GM10266 (cell line): ENCODE results near the gene FAM25G.
"Not testable (repeated sequence)": the region's sequence is repeated elsewhere in the genome, so short reads cannot be mapped to it uniquely, and the experiment has no call there.

ENCODE experiments used
- DNase-seq: peaks from one replicate; pipeline ENCODE4 v3.0.0; 2012; ENCODE audit errors: extremely low spot score

FAM25G gene

DNA sequence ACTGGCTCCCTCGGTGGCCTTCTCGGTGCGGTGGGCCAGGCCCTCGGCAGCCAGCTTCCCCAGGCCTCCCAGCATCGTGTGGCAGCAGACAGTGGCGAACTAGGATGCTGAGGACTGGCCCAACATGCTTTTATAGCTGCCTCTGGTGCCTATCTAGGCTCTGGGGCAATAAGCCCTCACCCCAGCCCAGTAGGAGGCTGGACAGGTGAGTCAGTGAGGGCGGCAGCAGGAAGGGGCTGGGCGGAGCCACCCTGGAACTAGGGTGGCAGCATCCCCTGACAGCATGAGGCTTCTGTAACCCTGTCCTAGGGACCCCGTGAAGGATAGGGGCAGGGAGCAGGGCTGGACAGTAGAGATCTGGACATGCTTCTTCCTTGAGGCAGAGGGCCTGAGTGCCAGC lies at the start of gene FAM25G:
Gene FAM25G (minus strand): TSS at position 101 of the 400 bp plus-strand sequence. CDS start 26 bp downstream, at position 75.
- not testable (repeated sequence) for DNase-seq

DNA sequence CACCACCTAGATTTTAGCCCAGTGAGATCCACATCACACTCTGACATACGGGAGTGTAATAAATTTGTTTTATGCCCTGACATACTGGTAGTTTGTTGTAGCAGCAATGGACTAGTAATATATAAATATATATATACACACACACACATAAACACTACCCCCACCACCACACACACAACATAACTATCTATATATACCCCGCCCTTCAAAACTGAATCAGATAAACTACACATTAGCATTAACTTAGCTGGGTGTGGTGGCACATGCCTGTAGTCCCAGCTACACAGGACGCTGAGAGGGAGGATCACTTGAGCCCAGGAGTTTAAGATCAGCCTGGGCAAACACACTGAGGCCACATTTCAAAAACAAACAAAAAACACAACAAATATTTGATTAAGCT lies 44.9 kb upstream of the FAM25G start:
- DNase-seq = not testable (repeated sequence)

DNA sequence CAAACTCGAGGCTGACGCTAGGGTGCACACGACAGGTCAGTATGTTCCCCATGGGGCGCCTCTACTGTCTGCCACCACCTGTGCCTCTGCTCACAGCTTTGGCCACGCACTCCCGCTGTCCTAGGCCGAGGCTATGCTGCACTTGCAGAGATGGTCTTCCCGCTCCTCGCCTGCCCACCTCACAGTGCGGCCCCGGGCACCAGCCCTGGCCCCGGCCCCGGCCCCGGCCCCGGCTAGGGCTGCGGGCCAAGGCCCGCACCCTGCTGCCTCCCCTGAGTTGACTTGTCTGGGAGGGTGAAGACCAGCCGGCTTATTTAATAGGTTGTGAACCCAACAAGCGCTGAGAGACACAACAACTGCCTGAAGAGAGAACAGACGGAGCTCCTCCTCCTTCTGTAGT lies 32.0 kb upstream of the FAM25G start, which contains the start of gene AGAP9:
Gene AGAP9 (minus strand): TSS at position 164 of the 400 bp plus-strand sequence. CDS start 112 bp downstream, at position 52.
- not testable (repeated sequence) for DNase-seq

DNA sequence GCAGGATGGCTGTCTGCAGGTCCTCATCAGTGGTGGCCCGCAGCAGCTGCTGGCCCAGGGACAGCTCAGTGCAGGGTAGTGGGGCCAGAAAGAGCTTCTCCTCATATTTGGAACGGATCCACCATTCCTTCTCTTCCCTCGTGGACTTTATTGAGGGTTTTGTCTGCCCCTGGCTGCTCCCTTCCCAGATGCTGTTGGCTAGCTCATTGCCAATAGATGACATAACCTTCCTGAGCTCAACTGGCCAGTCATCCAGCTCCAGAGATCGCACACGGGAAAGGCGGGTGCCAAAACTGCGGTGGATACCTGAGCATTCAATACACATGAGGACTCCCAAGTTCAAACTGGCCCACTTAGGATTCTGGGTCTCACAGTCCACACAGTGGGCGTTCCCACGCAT lies 10.8 kb upstream of the FAM25G start:
- not testable (repeated sequence) for DNase-seq

DNA sequence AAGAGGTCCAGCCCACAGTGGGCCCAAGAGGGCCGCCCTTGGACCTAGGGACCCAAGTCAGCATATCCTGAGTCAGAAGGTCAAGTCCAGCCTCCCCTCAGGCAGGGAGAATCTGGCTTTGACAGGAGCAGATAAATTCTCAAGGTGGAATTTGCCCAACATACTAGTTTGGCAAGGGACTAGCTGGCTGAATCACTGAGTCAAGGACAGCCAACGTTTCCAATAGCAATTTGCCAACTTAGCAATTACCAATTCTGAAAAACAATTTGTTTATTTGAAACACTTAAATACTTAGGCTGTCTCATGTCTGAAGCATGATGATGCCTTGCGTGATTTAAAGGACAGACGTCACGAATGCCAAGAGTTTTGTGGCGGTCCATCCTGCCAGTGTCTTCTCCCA lies 2.7 kb upstream of the FAM25G start:
- DNase-seq = not testable (repeated sequence)

DNA sequence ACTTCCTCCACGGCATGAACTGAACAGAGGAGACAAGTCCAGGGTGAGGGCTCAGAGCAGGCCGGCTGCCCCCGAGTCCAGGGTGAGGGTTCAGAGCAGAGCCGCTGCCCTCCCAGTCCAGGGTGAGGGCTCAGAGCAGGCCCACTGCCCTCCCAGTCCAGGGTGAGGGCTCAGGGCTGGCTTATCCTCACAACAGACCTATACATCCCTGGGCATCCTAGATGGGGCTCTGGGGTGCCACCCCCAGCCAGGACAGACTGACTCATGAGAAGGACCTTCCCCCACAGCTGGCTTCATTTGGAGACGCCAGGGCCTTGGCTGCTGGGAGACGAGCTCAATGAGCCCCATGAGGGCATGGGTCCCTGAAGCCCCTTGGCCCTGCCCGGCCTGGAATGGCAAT lies 1.9 kb downstream of the FAM25G start:
- not testable (repeated sequence) for DNase-seq

DNA sequence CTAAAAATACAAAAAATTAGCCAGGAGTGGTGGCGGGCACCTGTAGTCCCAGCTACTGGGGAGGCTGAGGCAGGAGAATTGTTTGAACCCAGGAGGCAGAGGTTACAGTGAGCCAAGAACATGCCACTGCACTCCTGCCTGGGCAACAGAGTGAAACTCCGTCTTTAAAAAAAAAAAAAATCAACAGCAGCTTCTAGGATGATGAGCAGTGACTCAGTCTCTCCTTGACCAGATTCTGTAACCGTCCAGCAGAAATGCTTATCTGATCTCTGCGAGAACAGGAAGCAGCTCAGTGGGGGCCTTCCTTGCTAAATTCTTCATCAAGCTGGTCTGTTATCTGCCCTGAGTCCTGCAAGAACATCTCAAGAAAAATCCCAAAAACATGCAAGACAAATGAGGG lies 5.6 kb downstream of the FAM25G start:
- not testable (repeated sequence) for DNase-seq

DNA sequence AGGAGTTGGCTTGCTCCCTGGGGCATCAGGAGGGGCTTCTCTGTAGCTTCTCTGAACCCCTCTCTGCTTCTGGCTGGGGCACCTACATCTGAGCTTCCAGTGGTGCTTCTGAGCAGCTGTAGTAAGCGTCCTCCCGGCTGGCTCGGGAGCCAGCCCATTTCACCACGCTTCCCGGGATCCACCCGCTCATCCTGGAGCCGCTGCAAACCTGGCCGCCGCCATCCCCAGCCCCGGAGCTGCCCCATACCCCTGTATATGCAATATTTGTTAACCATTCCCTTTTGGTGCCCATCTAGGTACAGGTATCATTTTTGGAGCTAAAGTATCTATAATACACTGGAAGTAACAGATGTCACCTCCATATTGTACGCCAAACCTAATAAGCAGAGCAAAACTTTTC lies 6.7 kb downstream of the FAM25G start:
- DNase-seq = not testable (repeated sequence)

DNA sequence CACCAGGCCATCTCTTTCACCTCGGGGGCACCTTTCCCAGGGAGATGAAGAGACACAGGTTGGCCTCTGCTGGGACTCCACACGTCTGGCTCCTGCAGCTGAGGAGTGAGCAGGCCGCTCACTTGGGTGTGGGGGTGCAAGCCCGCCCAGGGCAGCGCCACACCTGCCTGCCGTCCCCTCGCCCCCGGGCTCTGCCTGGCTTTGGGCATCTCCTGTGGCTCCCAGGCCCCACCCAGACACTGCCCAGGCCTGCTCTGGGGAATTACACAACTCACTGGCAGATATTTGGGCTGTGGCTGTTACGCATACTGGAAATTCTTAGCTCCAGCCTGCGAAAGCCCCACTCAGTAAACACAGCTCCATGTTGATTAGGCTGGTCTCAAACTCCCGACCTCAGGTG lies 7.6 kb downstream of the FAM25G start, which contains the start of gene ANXA8:
Gene ANXA8 (minus strand): TSS at position 193 of the 400 bp plus-strand sequence. CDS start 182 bp downstream, at position 11.
- not testable (repeated sequence) for DNase-seq

DNA sequence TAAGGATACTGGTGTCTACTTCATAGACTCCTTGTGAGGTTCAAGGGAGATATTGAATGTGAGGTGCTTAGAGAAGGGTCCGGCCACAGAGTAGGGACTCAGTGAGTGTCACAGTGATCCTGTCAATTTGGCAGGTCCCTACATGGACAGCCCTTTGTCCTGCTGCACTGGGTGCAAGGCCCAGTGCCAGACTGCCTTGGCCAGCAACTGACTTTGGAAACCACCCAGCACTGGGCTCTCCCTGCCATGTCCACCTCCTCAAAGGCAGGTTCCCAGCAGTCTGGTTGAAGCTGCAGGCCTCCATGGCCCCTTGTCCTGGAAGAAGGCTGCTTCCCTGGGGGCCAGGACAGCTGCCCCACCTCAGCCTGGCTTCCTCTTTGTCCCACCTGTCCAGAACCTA lies 9.1 kb downstream of the FAM25G start:
- DNase-seq = not testable (repeated sequence)

DNA sequence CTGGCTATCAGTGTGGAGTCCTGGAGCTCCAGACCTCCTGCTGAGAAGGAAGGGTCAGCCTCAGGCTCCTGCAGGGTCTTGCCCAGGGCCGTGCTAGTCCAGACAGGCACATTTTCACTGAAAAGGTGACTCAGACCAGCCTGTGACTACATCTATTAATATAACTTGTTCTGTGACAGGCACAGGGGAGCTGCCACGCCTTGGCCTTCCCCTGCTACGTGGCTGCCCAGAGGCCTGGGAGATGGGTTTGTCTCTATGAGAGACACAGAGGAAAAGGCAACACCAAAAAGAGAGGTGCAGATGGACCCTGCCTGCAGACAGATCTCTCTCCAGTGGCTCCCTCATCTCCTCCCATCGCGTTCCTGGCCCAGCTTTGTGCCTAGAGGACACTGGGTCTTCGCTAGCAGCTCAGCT lies 9.7 kb downstream of the FAM25G start:
- DNase-seq = not testable (repeated sequence)

DNA sequence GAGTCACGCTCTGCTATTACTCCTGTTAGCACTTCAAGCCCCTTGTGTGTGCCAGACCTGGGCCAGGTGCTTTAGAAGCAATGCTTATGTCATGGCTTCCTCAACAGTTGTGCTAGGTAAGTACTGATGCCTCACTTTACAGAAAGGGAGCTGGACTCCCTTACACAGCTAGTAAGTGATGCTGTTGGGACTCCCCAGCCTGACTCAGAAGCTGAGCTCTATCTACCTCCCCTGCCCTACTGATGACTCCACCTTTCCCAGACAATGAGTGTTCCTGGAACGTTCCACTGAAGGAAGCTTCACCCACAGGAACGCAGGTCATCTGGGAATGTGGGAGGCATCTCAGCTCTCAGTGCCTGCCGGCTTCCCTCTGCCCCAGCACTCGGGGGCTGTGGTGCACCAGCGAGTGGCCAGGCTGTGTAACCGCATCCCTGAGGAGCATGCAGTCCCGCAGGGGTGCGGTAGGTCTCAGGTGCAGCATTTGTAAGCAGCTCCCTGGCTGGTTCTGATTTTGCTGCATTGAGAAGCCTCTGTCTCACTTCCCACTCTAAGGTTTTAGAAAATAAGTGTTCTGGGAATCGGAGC lies 10.2 kb downstream of the FAM25G start:
- DNase-seq = not testable (repeated sequence)

DNA sequence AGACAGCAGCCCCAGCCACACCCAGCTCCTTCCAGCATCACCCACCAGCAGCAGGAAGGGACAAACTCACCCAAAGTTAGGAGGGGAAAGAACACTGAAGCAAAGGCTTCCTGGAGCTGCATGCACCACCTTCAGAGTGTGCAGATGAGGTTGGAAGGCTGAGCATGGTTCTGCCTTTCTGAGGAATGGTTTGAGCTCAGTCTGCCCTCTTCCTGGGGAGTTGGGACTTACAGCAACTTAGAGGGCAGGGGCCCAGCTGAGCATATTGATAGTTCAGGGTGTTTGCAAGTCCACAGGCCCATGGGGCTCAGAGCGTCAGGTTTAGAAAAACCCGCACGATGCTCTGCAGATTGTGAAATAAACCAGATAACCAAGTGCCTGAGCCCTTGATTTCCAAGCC lies 11.4 kb downstream of the FAM25G start:
- DNase-seq = not testable (repeated sequence)

DNA sequence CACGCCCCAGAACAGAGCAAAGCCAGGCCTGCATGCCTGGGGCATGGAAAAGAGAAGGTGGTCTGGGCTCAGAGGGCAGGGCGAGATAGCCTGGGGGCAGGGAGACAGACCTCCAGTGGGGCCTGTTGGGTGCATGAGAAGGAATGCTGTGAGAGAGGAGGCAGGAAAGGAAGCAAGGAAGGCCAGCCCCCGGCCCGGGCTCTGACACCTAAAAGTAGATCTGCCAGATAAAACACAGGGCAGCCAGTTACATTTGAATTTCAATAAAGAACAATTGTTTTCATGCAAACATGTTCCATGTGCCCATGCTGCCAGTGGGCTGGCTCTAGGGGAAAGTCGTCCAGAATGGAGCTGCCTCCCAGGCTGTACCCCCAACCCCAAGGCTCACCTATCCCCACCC lies 13.4 kb downstream of the FAM25G start:
- not testable (repeated sequence) for DNase-seq

DNA sequence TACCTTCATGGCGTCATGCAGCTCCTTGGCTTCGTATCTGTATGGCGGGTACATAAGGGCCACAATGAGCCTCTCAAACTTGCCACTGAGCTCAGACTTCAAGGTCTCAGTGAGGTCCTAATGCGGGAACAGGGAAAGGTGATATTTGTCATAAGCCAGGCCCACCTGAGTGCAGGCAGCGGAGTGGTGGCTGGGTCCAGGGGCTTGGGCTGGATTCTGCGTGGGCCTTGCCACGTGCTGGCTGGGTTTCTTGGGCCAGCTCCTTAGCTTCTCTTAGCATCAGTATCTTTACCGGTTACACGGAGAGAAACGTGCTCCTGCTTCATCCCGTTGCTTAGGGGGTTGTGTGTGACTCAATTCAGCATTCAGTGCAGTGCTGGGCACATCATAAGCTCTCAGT lies 14.4 kb downstream of the FAM25G start:
- DNase-seq = not testable (repeated sequence)

DNA sequence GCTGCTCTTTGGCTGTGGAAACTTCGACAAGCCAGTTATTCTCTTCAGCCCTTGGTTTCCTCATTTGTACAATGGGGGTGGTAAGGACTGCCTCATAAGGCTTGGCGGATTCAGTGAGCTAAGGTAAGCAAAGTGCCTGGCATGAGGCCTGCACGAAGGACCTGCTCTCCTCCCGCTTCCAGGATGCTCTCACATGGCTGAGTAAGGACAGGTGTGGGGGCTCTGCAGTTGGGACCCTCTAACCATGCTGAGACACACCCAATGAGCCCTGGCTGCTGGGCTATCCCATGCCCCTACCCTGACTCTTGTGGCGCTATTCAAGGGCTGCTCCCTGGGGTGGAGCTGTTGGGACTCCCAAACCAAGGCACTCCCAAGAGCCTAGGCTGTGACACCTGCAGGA lies 16.4 kb downstream of the FAM25G start:
- DNase-seq = not testable (repeated sequence)

DNA sequence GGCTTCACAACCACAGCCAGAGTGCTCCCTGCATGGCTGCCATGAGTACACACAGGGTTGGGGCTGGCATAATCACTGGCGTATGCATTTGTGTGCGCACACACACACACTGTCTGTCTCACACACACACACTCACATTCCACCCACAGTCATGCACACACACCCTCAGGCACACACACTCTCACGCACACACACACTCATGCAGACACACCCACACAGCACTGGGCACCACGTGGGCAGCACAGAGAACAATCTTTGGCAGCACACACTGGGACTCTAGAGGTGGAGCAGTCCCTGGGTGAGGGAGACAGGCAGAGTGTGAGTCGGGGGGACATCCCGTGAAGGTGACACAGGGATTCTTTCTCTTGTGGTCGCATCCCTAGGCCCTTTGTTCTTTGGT lies 18.0 kb downstream of the FAM25G start:
- not testable (repeated sequence) for DNase-seq

DNA sequence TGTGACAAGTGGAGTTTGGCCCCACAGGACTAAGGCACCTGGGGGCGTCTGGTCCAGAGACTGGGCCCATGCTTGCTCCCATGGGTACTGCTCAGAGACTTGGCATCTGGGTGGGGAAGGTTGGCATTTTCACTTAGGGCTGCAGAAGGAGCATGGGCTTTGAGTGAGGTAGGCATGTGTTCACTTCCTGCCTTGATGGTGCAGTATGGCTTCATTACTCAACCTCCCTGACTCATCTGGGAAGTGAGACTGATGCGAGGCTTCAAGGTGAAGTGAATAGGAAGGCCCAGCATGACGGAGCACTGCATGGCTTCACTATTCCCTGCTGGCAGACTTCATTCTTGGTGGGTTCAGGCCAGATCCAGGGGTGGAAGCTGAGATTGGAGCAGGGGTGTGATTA lies 18.9 kb downstream of the FAM25G start:
- DNase-seq = not testable (repeated sequence)

DNA sequence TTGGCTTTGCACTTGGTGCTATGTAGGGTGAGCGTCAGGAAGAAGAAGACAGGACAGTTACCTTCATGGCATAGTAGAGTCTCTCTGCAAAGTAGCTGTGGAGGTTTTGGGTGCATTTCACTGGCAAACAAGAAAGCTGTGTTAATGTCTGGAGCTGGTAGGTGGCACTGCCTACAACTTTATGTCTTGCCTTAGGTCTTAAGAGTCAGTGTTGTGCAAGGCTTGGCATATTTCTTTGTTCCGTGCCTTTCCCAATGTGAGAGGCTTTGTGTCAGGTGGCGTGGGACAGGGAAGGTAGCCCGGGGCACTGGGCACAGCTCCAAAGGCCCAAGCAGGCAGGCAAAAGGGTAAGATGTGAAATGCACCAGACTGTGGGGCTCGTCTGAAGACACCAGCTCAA lies 19.4 kb downstream of the FAM25G start:
- DNase-seq = not testable (repeated sequence)

DNA sequence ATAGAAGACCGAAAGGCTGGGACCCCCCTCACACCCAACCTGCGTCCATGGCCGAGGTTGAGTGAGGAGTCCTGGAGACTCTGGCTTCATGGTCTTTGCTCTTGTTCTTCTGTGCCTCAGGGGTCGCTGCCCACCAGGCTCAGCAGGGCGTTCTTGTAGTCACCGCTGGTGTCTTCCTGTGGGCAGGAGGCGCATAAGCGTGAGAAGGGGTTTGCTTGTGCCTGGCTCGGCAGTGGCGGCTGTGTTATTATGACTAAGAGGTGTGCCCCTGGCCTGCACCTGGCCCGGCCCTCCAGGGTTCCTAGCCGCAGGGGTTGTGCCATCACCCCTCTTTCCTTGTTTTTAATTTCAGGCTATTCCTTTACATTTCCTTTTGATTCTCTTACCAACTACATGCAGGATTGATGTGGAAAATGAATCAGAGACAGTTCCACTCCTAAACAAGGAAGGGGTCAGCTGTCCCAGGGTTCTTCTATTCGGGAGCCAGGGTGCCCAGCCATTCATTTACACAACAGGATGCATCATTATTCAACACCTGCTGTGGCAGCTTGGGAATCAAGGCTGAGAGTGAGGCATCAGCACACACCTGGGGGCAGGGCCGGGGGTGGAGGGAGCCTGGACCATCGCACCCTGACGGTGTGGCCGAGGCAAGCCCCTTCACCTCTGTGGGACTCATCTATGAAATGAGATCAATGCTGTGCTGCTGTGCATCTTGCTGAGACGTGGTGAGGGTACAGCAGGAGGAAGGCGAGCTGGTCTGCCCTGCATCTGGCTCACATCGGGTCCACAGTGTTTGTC lies 22.6 kb downstream of the FAM25G start:
- DNase-seq = not testable (repeated sequence)

DNA sequence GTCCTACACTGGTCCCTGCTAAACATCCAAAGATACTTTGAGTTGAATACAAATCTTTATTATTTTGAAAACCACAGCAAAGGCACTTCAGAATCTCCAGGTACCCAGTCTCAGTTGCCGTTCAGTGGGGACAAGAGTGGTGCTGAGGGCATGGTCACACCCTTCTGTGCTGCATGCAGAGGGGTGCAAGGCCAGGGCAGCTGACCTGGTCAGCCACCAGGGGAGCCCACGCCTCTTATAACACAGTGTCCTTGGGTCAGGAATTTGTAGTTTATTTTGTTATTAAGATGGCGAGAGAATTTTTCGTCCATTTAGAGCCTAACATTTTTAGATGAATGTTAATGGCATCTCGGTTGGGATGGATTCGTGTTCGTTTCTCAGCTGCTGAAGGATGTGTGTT lies 23.5 kb downstream of the FAM25G start:
- not testable (repeated sequence) for DNase-seq

DNA sequence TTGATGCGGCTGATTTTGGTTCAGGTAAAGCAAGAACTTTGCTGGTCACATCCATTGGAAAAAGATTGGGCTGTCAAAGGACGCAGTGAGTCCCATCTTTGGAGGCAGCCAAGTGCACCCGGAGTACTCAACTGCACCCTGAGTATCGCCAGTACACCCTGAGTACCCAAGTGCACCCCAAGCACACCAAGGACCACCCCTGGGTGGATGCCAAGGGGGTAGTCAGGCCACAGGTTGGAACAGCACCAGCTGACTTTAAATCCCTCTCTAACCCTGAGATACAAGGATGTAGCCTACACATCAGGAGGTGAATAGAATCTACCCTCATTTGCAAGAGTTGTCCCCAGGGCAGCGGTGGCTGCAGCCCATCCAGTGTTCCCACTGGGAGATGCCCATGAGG lies 24.0 kb downstream of the FAM25G start:
- not testable (repeated sequence) for DNase-seq
